DND-41 (cell line): ENCODE results near the gene SLC8A2.
A peak's percentile ranks its signal among the peaks of the same experiment; 100 is the strongest.

ENCODE experiments used
- ATAC-seq: fragments of 200-7000 bp; cut with Tn5 transposase; 3 replicates; pipeline ENCODE4 v1.9.1; 2021; ENCODE audit warnings: low read depth; ENCODE audit not compliant: insufficient read depth
- DNase-seq: peaks from one replicate; pipeline ENCODE4 v3.0.0-alpha.2; 2020
- H2AFZ ChIP-seq: 2 replicates; pipeline ENCODE4 v1.6.0; 2012; ENCODE audit warnings: low read depth, low read length
- H3K27ac ChIP-seq: 2 replicates; pipeline ENCODE4 v1.5.1; 2012; ENCODE audit warnings: low read length, inconsistent platforms
- H3K27me3 ChIP-seq: fragments of 200-600 bp; sonication (generic); 2 replicates; pipeline ENCODE4 v1.6.0; 2012; ENCODE audit warnings: low read length, mild to moderate bottlenecking, inconsistent platforms; ENCODE audit not compliant: insufficient read depth, poor library complexity
- H3K36me3 ChIP-seq: 2 replicates; pipeline ENCODE4 v1.5.1; 2012; ENCODE audit warnings: low read length, inconsistent platforms; ENCODE audit not compliant: insufficient read depth
- H3K4me1 ChIP-seq: 2 replicates; pipeline ENCODE4 v1.5.1; 2012; ENCODE audit warnings: mild to moderate bottlenecking, low read length; ENCODE audit not compliant: insufficient read depth
- H3K4me2 ChIP-seq: 2 replicates; pipeline ENCODE4 v1.6.0; 2012; ENCODE audit warnings: mild to moderate bottlenecking, moderate library complexity, low read length, inconsistent platforms; ENCODE audit not compliant: insufficient read depth
- H3K4me3 ChIP-seq, 2 experiments: fragments of 200-600 bp in 1 of 2; shearing (Covaris generic) in 1 of 2; 2 replicates each; pipeline ENCODE4 v1.5.1; 2012 to 2016; ENCODE audit warnings: inconsistent platforms in 2 of 2, low read length in 2 of 2, mild to moderate bottlenecking in 2 of 2, low read depth in 1 of 2, moderate library complexity in 1 of 2
- H3K79me2 ChIP-seq: 2 replicates; pipeline ENCODE4 v1.6.0; 2012; ENCODE audit warnings: low read length, inconsistent platforms; ENCODE audit not compliant: insufficient read depth
- H3K9ac ChIP-seq: 2 replicates; pipeline ENCODE4 v1.6.0; 2012; ENCODE audit warnings: low read depth, mild to moderate bottlenecking, inconsistent platforms, low read length, moderate library complexity
- H3K9me3 ChIP-seq: 2 replicates; pipeline ENCODE4 v1.5.1; 2012; ENCODE audit warnings: low read length, moderate library complexity, mild to moderate bottlenecking, inconsistent platforms; ENCODE audit not compliant: insufficient read depth, severe bottlenecking
- H4K20me1 ChIP-seq: 2 replicates; pipeline ENCODE4 v1.6.0; 2012; ENCODE audit warnings: low read length; ENCODE audit not compliant: insufficient read depth
- CTCF ChIP-seq: IDR thresholded peaks from 2 replicates; pipeline ENCODE4 v1.5.1; 2012; ENCODE audit warnings: borderline replicate concordance, low read length, moderate library complexity, mild to moderate bottlenecking; ENCODE audit not compliant: poor library complexity, severe bottlenecking; ENCODE audit errors: extremely low read depth
- EZH2 ChIP-seq: IDR thresholded peaks from 3 replicates; pipeline ENCODE4 v1.6.1; 2012; ENCODE audit warnings: borderline replicate concordance, low read depth, mild to moderate bottlenecking, moderate library complexity, low read length, inconsistent platforms; ENCODE audit not compliant: severe bottlenecking

Gene SLC8A2

GRCh38 chr19:47427241-47428176 lies 44.2 kb downstream of the SLC8A2 start:
- H3K36me3 ChIP-seq, result no peaks in the 10 kb centered on the region
- H2AFZ ChIP-seq, result no peak overlapping the region
- no peak overlapping the region for H3K4me3 ChIP-seq
- peaks cover 5% of the 10 kb centered on the region for H3K27me3 ChIP-seq
- DNase-seq (peak; percentile 69), ATAC-seq (peak; percentile 56)
- H3K9ac ChIP-seq, result no peak overlapping the region
- peaks cover 21% of the 10 kb centered on the region for H3K4me1 ChIP-seq
- H3K79me2 ChIP-seq, result no peaks in the 10 kb centered on the region
- TF ChIP-seq CTCF (peak; percentile 94), EZH2 (no peak)
- no peak overlapping the region for H3K27ac ChIP-seq
- no peaks in the 10 kb centered on the region for H3K9me3 ChIP-seq
- peak overlapping the region; percentile 59 for H3K4me2 ChIP-seq
- peaks cover 7% of the 10 kb centered on the region; the same call in 1 of the 2 replicates for H4K20me1 ChIP-seq

- TF ChIP-seq CTCF, result no peak
- no peak for TF ChIP-seq EZH2
- no peaks in the 10 kb centered on the region for H3K36me3 ChIP-seq
- H3K27me3 ChIP-seq, result peaks cover 28% of the 10 kb centered on the region
- no peaks in the 10 kb centered on the region for H3K79me2 ChIP-seq
- H3K9me3 ChIP-seq, result no peaks in the 10 kb centered on the region
- H3K9ac ChIP-seq, result no peak overlapping the region
- H4K20me1 ChIP-seq, result peaks cover 5% of the 10 kb centered on the region; the same call in 1 of the 2 replicates
- H3K4me3 ChIP-seq, result no peak overlapping the region
- H3K4me2 ChIP-seq, result no peak overlapping the region
- DNase-seq, result no peak
- no peak overlapping the region for H2AFZ ChIP-seq
- peaks cover 11% of the 10 kb centered on the region for H3K4me1 ChIP-seq
- no peak overlapping the region for H3K27ac ChIP-seq
- no peak for ATAC-seq
These were observed 48.4 kb downstream of the SLC8A2 start for GRCh38 chr19:47423203-47423882.

GRCh38 chr19:47422417-47423163 lies 49.1 kb downstream of the SLC8A2 start:
- no peak overlapping the region for H3K27ac ChIP-seq
- no peak for DNase-seq
- H3K9me3 ChIP-seq, result no peaks in the 10 kb centered on the region
- no peak overlapping the region for H3K4me2 ChIP-seq
- H3K36me3 ChIP-seq, result no peaks in the 10 kb centered on the region
- H4K20me1 ChIP-seq, result peaks cover 5% of the 10 kb centered on the region; the same call in 1 of the 2 replicates
- H3K79me2 ChIP-seq, result no peaks in the 10 kb centered on the region
- H3K4me1 ChIP-seq, result peaks cover 3% of the 10 kb centered on the region
- no peak overlapping the region for H3K9ac ChIP-seq
- no peak overlapping the region for H3K4me3 ChIP-seq
- no peak overlapping the region for H2AFZ ChIP-seq
- TF ChIP-seq CTCF (no peak), EZH2 (no peak)
- no peak for ATAC-seq
- H3K27me3 ChIP-seq, result peaks cover 28% of the 10 kb centered on the region
